Mesenchymal stem cell (in vitro differentiated cells and primary cell): ENCODE data around the gene DEPP1.

Source experiments
- DNase-seq: peaks from one replicate; pipeline ENCODE4 v3.0.0-alpha.2; 2013
- H2AFZ ChIP-seq: one replicate; pipeline ENCODE4 v1.6.1; 2013; ENCODE audit warnings: low read depth, mild to moderate bottlenecking, control low read depth, inconsistent platforms, low read length, moderate library complexity
- H2AK5ac ChIP-seq: 2 replicates; pipeline ENCODE4 v1.6.1; 2013; ENCODE audit warnings: low read length, moderate library complexity, mild to moderate bottlenecking, inconsistent platforms; ENCODE audit not compliant: severe bottlenecking
- H2BK120ac ChIP-seq: one replicate; pipeline ENCODE4 v1.6.1; 2013; ENCODE audit warnings: low read depth, mild to moderate bottlenecking, inconsistent platforms, low read length, moderate library complexity
- H2BK12ac ChIP-seq, 2 experiments: one replicate each; pipeline ENCODE4 v1.6.1; 2013; ENCODE audit warnings: inconsistent platforms in 2 of 2, low read length in 2 of 2, mild to moderate bottlenecking in 2 of 2, moderate library complexity in 2 of 2, control low read depth in 1 of 2
- H2BK15ac ChIP-seq: one replicate; pipeline ENCODE4 v1.6.1; 2013; ENCODE audit warnings: mild to moderate bottlenecking, low read depth, inconsistent platforms; ENCODE audit not compliant: poor library complexity, severe bottlenecking
- H2BK5ac ChIP-seq: 2 replicates; pipeline ENCODE4 v1.6.1; 2013; ENCODE audit warnings: low read depth, mild to moderate bottlenecking, low read length, control low read depth, inconsistent platforms; ENCODE audit not compliant: poor library complexity, severe bottlenecking
- H3K14ac ChIP-seq, 2 experiments: one replicate each; pipeline ENCODE4 v1.6.1; 2013; ENCODE audit warnings: inconsistent platforms in 2 of 2, low read length in 2 of 2, control low read depth in 1 of 2, mild to moderate bottlenecking in 1 of 2, moderate library complexity in 1 of 2
- H3K18ac ChIP-seq, 2 experiments: one replicate each; pipeline ENCODE4 v1.6.1; 2013; ENCODE audit warnings: inconsistent platforms in 2 of 2, low read length in 2 of 2, control low read depth in 1 of 2, low read depth in 1 of 2, mild to moderate bottlenecking in 1 of 2
- H3K23ac ChIP-seq, 2 experiments: one replicate each; pipeline ENCODE4 v1.6.1; 2013; ENCODE audit warnings: inconsistent platforms in 2 of 2, low read length in 2 of 2, mild to moderate bottlenecking in 2 of 2, moderate library complexity in 2 of 2, control low read depth in 1 of 2
- H3K27ac ChIP-seq: 2 replicates; pipeline ENCODE4 v1.5.1; 2013; ENCODE audit warnings: mild to moderate bottlenecking, moderate library complexity, low read length, control low read depth, inconsistent platforms; ENCODE audit not compliant: poor library complexity, severe bottlenecking
- H3K27me3 ChIP-seq, 2 experiments: 2 replicates each; pipeline versions ENCODE4 v1.6.1 to v1.7.0; 2013; ENCODE audit warnings: low read length in 2 of 2, mild to moderate bottlenecking in 2 of 2, moderate library complexity in 2 of 2, control low read depth in 1 of 2, inconsistent platforms in 1 of 2; ENCODE audit not compliant: control insufficient read depth in 1 of 2, insufficient read depth in 1 of 2
- H3K36me3 ChIP-seq, 2 experiments: 2 replicates each; pipeline versions ENCODE4 v1.6.1 to v1.7.0; 2013; ENCODE audit warnings: low read length in 2 of 2, control low read depth in 1 of 2, inconsistent platforms in 1 of 2, low read depth in 1 of 2, mild to moderate bottlenecking in 1 of 2; ENCODE audit not compliant: insufficient read depth in 2 of 2, control insufficient read depth in 1 of 2
- H3K4ac ChIP-seq, 2 experiments: one replicate each; pipeline ENCODE4 v1.6.1; 2013; ENCODE audit warnings: inconsistent platforms in 2 of 2, low read length in 2 of 2, mild to moderate bottlenecking in 2 of 2, moderate library complexity in 2 of 2, control low read depth in 1 of 2, low read depth in 1 of 2
- H3K4me1 ChIP-seq: 2 replicates; pipeline ENCODE4 v1.6.1; 2013; ENCODE audit warnings: low read depth, low read length, control low read depth; ENCODE audit not compliant: control insufficient read depth, insufficient read depth
- H3K4me2 ChIP-seq: 2 replicates; pipeline ENCODE4 v1.6.1; 2013; ENCODE audit warnings: low read length, mild to moderate bottlenecking, inconsistent platforms; ENCODE audit not compliant: poor library complexity, severe bottlenecking
- H3K4me3 ChIP-seq, 2 experiments: 2 replicates each; pipeline versions ENCODE4 v1.5.1 to v1.7.0; 2013; ENCODE audit warnings: low read length in 2 of 2, mild to moderate bottlenecking in 2 of 2, control low read depth in 1 of 2, low read depth in 1 of 2; ENCODE audit not compliant: insufficient read depth in 1 of 2
- H3K79me1 ChIP-seq: replicated peaks from 2 replicates; pipeline ENCODE4 v1.6.1; 2013; ENCODE audit warnings: mild to moderate bottlenecking, control low read depth, low read length, inconsistent platforms; ENCODE audit not compliant: poor library complexity, severe bottlenecking
- H3K9ac ChIP-seq: 2 replicates; pipeline ENCODE4 v1.7.0; 2013; ENCODE audit warnings: mild to moderate bottlenecking, low read length, moderate library complexity
- H3K9me3 ChIP-seq: 2 replicates; pipeline ENCODE4 v1.7.0; 2013; ENCODE audit warnings: mild to moderate bottlenecking, low read length; ENCODE audit not compliant: control insufficient read depth
- H4K8ac ChIP-seq: one replicate; pipeline ENCODE4 v1.6.1; 2013; ENCODE audit warnings: inconsistent platforms, mild to moderate bottlenecking, low read length, moderate library complexity
- H4K91ac ChIP-seq: one replicate; pipeline ENCODE4 v1.6.1; 2013; ENCODE audit warnings: mild to moderate bottlenecking, low read length, inconsistent platforms
- WGBS: methylation state at CpG from one replicate; pipeline ENCODE4 v1.1.7; 2013; ENCODE audit warnings: mixed read lengths; 5-methylcytosine and 5-hydroxymethylcytosine counted together

Gene DEPP1

DNA sequence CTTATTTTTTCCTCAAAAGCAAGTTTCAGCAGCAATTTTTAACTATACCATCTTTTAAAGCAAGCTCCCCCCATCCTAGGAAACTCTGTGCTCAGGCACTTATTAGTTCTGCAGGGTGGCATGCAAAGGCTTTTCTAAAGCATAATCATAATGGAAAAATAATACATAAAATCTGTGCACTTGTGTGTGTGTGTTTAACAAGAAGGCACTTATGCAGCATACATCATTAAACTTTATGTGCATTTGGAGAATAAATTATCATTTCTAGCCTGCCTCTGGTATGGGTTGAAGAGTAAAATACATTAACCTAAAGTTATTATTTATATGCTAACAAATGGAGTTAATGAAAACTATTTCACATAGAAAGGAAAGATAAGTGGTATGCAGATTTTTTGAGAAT lies 24.6 kb downstream of the DEPP1 start:
- H3K4me1 ChIP-seq, result peaks cover 27% of the 10 kb centered on the region
- H2BK15ac ChIP-seq, result no peak overlapping the region
- no peak overlapping the region for H2BK5ac ChIP-seq
- no peaks in the 10 kb centered on the region for H3K27me3 ChIP-seq
- no peak overlapping the region for H2BK120ac ChIP-seq
- H3K4me2 ChIP-seq, result no peak overlapping the region
- H3K14ac ChIP-seq, result no peak overlapping the region
- H2AFZ ChIP-seq, result no peak overlapping the region
- H4K8ac ChIP-seq, result no peak overlapping the region
- no peak overlapping the region for H2AK5ac ChIP-seq
- H3K27ac ChIP-seq, result no peak overlapping the region
- H3K4ac ChIP-seq, result no peak overlapping the region
- H3K9me3 ChIP-seq, result peaks cover 4% of the 10 kb centered on the region
- peaks cover 9 to 10% of the 10 kb centered on the region in 2 experiments for H3K36me3 ChIP-seq
- H3K18ac ChIP-seq, result no peak overlapping the region
- no peak overlapping the region for H3K9ac ChIP-seq
- H3K79me1 ChIP-seq, result peaks cover 23% of the 10 kb centered on the region
- no peak for DNase-seq
- no peak overlapping the region for H4K91ac ChIP-seq
- no peak overlapping the region for H3K23ac ChIP-seq
- no peak overlapping the region for H3K4me3 ChIP-seq
- H2BK12ac ChIP-seq, result no peak overlapping the region

DNA sequence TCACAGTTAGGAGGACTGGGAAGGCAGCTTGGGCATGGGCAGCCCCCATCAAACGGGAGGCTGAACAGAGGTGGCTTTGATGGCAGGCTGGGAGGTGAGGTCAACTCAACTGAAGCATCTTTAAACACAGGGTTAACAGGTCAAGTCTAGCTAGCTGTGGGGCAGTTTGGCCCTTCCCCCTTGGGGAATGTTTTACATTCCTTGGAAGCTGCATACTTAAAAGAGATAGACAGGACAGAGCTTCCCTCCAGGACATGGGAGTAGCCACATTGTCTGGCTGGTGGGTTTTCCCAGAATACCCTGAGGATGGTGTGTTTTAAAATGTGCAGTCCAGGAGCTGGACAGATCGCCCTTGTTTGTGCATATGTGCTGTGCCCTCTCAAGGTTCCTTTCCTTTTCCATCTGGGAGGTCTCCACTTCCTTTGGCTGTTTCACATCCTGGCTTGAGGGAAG lies 25.8 kb downstream of the DEPP1 start:
- Histone ChIP-seq H3K36me3 (peaks cover 9 to 10% of the 10 kb centered on the region in 2 experiments), H3K18ac (no peak overlapping the region), H3K4ac (no peak overlapping the region), H4K91ac (no peak overlapping the region), H3K9ac (no peak overlapping the region), H2BK5ac (no peak overlapping the region), H2BK15ac (no peak overlapping the region), H3K27me3 (no peaks in the 10 kb centered on the region), H3K27ac (peak overlapping the region; percentile 76), H2AFZ (no peak overlapping the region), H2BK12ac (no peak overlapping the region), H3K14ac (no peak overlapping the region), H3K79me1 (peaks cover 16% of the 10 kb centered on the region), H3K4me1 (peaks cover 26% of the 10 kb centered on the region), H2BK120ac (no peak overlapping the region), H3K4me3 (no peak overlapping the region), H3K4me2 (no peak overlapping the region), H3K9me3 (peaks cover 4% of the 10 kb centered on the region), H3K23ac (no peak overlapping the region), H4K8ac (no peak overlapping the region), H2AK5ac (peak overlapping the region; percentile 69)
- DNase-seq, result peak; percentile 33
- WGBS, result 15% methylated on average over 2 of the region's 2 CpGs

DNA sequence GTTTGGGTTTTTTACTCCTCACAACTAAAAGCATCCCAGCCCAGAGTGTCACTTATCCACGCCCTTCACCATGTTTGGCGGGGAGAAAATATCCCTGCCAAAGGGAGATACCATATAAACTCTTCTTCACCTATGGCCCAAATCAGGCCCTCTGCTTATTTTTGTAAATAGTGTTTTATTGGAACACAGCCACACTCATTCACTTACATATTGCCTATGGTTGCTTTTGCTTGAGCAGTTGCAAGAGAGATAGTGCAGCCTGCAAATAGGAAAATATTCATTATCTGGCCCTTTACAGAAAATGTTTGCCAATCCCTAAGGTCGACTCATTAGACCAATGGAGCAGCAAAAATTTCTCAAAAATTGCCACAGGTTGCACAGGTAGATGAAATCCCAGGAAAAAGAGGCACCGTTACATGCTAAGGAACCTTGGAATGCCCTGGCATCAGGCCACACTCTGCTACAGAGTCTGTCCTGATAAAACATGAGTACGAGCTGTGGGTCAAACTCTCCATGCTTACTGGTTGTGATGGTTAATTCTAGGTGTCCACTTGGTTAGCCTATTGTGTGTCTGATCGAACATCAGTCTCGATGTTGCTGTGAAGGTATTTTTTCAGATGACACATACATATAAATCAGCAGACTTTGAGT lies 26.9 kb downstream of the DEPP1 start:
- Histone ChIP-seq H3K36me3 (peaks cover 7 to 9% of the 10 kb centered on the region in 2 experiments), H2BK12ac (no peak overlapping the region), H2AFZ (no peak overlapping the region), H2BK5ac (no peak overlapping the region), H3K14ac (no peak overlapping the region), H3K18ac (no peak overlapping the region), H3K4me1 (peaks cover 29% of the 10 kb centered on the region), H4K8ac (no peak overlapping the region), H3K4me2 (no peak overlapping the region), H3K27ac (no peak overlapping the region), H4K91ac (no peak overlapping the region), H2AK5ac (no peak overlapping the region), H3K9me3 (peaks cover 2% of the 10 kb centered on the region), H3K4ac (no peak overlapping the region), H3K79me1 (peaks cover 11% of the 10 kb centered on the region), H2BK120ac (no peak overlapping the region), H3K9ac (no peak overlapping the region), H3K23ac (no peak overlapping the region), H3K27me3 (no peaks in the 10 kb centered on the region), H3K4me3 (no peak overlapping the region), H2BK15ac (no peak overlapping the region)
- WGBS, result 93% methylated on average over 4 of the region's 7 CpGs
- DNase-seq, result no peak

DNA sequence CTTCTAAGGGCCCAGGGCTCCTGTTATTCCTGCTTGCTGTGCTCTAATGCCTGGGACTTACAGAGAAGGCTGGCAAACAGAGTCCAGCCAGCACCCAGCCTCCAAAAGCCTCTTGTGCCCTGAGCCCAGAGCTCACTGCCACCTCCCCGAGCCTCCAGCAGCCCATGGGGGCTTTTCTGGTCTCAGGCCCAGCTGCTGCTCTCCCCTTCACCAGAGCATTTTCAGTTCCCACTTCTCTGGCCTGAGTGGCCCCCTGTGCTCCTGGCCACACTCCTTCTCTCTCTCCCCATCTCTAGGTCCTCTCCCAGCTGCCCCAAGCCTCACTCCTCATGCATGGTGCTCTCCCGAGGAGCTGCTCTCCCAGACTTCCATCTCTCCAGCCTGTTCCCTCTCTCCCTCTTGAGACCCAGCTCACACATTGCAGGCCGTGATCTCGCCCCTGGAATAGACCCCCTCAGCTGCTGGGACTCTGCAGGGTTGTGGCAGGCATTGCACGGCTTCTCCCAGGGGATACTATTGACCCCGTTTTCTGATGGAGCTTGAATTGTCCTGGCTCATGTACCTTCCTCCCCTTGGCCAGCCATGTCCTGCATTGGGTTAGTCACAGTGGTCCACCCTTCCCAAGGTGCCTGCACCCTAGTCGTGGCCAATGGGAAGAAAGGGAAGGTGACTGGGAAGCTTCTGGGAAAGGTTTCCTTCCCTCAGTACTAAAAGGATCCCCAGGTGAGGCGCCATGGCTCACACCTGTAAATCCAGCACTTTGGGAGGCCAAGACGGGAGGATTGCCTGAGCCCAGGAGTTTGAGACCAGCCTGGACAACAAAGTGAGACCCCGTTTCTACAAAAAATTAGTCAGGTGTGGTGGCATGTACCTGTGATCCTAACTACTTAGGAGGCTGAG lies 28.0 kb downstream of the DEPP1 start:
- peaks cover 0 to 6% of the 10 kb centered on the region in 2 experiments for H3K36me3 ChIP-seq
- H3K4ac ChIP-seq, result no peak overlapping the region
- no peak overlapping the region for H4K91ac ChIP-seq
- peak overlapping the region in 1 of 2 experiments; percentile 31 for H3K14ac ChIP-seq
- H3K9me3 ChIP-seq, result no peaks in the 10 kb centered on the region
- H4K8ac ChIP-seq, result no peak overlapping the region
- no peak overlapping the region for H2BK120ac ChIP-seq
- H3K79me1 ChIP-seq, result peaks cover 5% of the 10 kb centered on the region
- no peaks in the 10 kb centered on the region for H3K27me3 ChIP-seq
- no peak overlapping the region for H2BK5ac ChIP-seq
- peak overlapping the region; percentile 68 for H2AK5ac ChIP-seq
- no peak overlapping the region for H3K27ac ChIP-seq
- no peak overlapping the region for H3K23ac ChIP-seq
- 97% methylated on average over 10 of the region's 10 CpGs for WGBS
- no peak for DNase-seq
- no peak overlapping the region for H3K9ac ChIP-seq
- no peak overlapping the region for H2AFZ ChIP-seq
- no peak overlapping the region for H2BK15ac ChIP-seq
- H3K4me2 ChIP-seq, result no peak overlapping the region
- H3K18ac ChIP-seq, result no peak overlapping the region
- peak overlapping the region in 1 of 2 experiments; percentile 18 for H2BK12ac ChIP-seq
- H3K4me3 ChIP-seq, result no peak overlapping the region
- H3K4me1 ChIP-seq, result peaks cover 31% of the 10 kb centered on the region
